HG03575 (cell line): ENCODE measurements around the gene SLC37A3.

Experiments used
- ATAC-seq: cut with Tn5 transposase; IDR thresholded peaks from one replicate; pipeline ENCODE4 v1.9.1; 2021; ENCODE audit not compliant: unreplicated experiment, insufficient number of reproducible peaks, low FRiP score; ENCODE audit errors: extremely low read depth

SLC37A3 gene

GRCh38 chr7:140289804-140290203, 108.5 kb downstream of the SLC37A3 start:
- no peak for ATAC-seq

- no peak for ATAC-seq
Measured at GRCh38 chr7:140287988-140288387, 110.3 kb downstream of the SLC37A3 start.

DNA sequence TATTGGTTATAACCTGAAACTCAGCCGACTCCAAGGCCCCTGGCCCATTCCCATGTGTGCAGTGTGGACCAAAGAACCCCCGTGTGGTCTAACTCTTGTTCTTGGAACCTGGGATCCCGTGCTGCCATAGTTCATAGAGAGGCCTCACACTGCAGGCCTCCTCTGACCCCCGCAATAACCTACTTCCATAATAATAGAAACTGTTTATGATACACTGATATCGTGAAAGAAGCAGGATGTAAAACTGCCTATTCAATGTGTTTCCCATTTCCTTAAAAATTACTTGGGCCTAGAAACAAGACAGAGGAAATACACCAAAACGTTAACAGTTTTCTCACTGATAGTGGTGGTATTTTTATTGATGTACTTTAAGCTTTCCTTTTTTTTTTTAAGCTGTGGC, 112.4 kb downstream of the SLC37A3 start:
- no peak for ATAC-seq

- no peak for ATAC-seq
Measured at GRCh38 chr7:140284062-140284461, 114.3 kb downstream of the SLC37A3 start.
